HEK293 (cell line): ENCODE measurements around the gene SLC7A1.

Experiments used
- ATF2 ChIP-seq: fragments of 450-650 bp; formaldehyde crosslinking; IDR thresholded peaks from 2 replicates; pipeline ENCODE4 v1.5.1; 2016; ENCODE audit warnings: missing biosample characterization, missing genetic modification characterization, low read depth
- CTCF ChIP-seq: fragments of 450-650 bp; formaldehyde crosslinking; IDR thresholded peaks from 2 replicates; pipeline ENCODE4 v1.5.1; 2016; ENCODE audit warnings: missing biosample characterization, missing genetic modification characterization
- ZNF274 ChIP-seq, 2 experiments: fragments of 200-500 bp in 1 of 2; fragments of 450-650 bp in 1 of 2; sonication (Bioruptor generic) in 1 of 2; formaldehyde crosslinking in 1 of 2; IDR thresholded peaks; 2 replicates each; pipeline versions ENCODE4 v1.5.1 to v1.6.1; 2014 to 2016; ENCODE audit warnings: borderline replicate concordance in 1 of 2, inconsistent platforms in 1 of 2, low read length in 1 of 2, missing biosample characterization in 1 of 2, missing genetic modification characterization in 1 of 2

GRCh38 chr13:29595380-29596063 is at the start of gene SLC7A1:
- TF ChIP-seq ZNF274 (IDR thresholded peaks at IDR 0.05; ENCODE audit: low read length), result no peak
- TF ChIP-seq ZNF274 (tag by site-specific recombination; IDR thresholded peaks at IDR 0.05; ENCODE audit: borderline replicate concordance), result no peak
- 0 out of 2 replicates have a peak, but pooled peaks have one; percentile 28 for TF ChIP-seq CTCF
- TF ChIP-seq ATF2, result no peak
